HT1080 (cell line): ENCODE results near the gene HARS2. TPM values are rescaled to one million over a fixed set of nuclear protein-coding genes. Genes with fewer than 3 reads are reported as not detected.
"Not testable (repeated sequence)": the region's sequence is repeated elsewhere in the genome, so short reads cannot be mapped to it uniquely, and the experiment has no call there.

Source experiments
- DNase-seq: peaks from one replicate; pipeline ENCODE4 v3.0.0-alpha.2; 2015; ENCODE audit warnings: low read depth
- polyA plus RNA-seq, 2 experiments: library from polyadenylated mRNA; depleted of rRNA; stranded (reverse); fragments of >200 nt; gene quantifications; 2 replicates each; pipeline ENCODE4 v1.2.3, GENCODE V29; 2015
- total RNA-seq: library from RNA; depleted of rRNA; stranded (reverse); fragments of >200 nt; shearing (Covaris generic); gene quantifications from 2 replicates; pipeline ENCODE4 v1.2.3, GENCODE V29; 2014; rRNA removed

The HARS2 gene
- 34.6 and 39.3 TPM in 2 replicates for total RNA-seq
- polyA plus RNA-seq (2015; cell fraction: cytosol; rRNA removed) = 34.3 and 35.4 TPM in 2 replicates
- 80.3 and 85.9 TPM in 2 replicates for polyA plus RNA-seq (2015; cell fraction: nucleus; rRNA removed)

- DNase-seq = peak; percentile 98
Observed at GRCh38 chr5:140690941-140691924, at the start of gene HARS2, which contains the start of gene HARS1. HARS2 (plus strand) TSS chr5:140691455; CDS start chr5:140691649, 194 bp downstream. HARS1 (minus strand) TSS chr5:140691370; CDS start chr5:140691304, 66 bp downstream.

DNA sequence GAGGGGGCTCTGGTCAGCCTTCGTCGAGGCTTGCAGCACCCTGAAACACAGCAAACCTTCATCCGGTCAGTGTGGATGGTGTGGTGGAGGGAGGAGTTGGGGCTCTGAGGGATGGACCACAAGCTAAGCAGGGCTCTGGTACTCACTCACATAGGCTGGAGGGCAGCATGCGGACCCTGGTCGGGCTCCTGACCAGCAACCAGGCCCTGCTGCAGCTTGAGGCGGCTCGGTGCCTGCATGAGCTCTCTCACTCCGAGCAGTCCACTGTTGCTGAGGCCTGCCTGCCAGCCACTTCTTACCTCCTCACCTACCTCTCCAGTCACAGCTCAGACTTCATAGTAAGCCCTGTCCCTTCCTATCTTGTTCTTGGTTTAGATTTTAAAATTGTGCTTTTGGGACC lies 49.5 kb upstream of the HARS2 start:
- DNase-seq = no peak

- DNase-seq = no peak
Observed at GRCh38 chr5:140642718-140643117, 48.5 kb upstream of the HARS2 start.

GRCh38 chr5:140647042-140647419 lies 44.2 kb upstream of the HARS2 start:
- no peak for DNase-seq

- DNase-seq = no peak
Observed at GRCh38 chr5:140658870-140659269, 32.4 kb upstream of the HARS2 start.

DNA sequence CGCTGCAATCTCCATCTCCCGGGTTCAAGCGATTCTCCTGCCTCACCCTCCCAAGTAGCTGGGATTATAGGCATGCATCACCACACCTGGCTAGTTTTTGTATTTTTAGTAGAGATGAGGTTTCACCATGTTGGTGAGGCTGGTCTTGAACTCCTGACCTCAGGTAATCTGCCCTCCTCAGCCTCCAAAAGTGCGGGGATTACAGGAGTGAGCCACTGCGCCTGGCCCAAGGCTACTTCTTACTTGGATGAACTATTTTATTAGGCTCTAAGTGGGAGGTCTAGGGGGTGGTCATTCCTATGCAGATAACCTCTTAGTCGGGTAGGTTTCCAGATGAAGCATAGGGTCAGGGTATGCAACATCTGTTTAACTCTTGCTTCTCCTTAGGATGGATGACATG lies 30.9 kb upstream of the HARS2 start:
- DNase-seq = not testable (repeated sequence)

GRCh38 chr5:140664030-140664358 lies 27.3 kb upstream of the HARS2 start:
- DNase-seq = no peak

DNA sequence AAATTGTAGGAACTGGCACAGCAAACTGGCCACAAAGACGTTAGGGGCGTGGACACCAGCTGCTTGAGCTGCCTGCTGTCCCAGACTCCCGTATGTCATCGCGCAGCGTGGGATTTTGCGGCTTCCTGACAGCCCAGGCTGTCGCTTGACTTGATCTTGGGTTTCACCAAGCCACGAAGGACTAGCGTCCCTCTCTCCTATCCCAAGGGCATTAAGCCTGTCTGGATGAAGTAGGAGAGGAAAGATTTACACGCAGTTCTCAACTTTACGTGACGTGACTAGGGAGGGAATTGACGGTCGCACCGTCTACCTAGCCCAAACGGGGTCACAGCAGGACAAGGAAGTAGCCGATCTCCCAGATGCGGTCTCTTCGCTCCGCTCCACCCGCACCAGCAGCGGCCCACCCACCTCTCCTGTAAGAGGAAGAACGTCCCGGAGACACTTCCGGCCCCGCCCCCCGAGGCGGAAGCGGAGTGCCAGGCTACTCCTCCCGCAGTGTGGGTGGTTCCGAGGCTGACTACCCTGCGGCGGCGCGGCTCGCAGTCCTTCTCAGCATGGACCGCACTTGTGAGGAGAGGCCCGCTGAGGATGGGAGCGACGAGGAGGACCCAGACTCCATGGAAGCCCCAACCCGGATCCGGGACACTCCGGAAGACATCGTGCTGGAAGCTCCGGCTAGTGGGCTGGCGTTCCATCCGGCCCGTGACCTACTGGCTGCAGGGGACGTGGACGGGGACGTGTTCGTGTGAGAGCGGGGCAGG lies 26.7 kb upstream of the HARS2 start, which contains the start of gene WDR55:
TSS of gene WDR55 (plus strand) at position 546 of the 761 bp plus-strand sequence. CDS start at position 555, 9 bp downstream.
- DNase-seq = peak; percentile 93

DNA sequence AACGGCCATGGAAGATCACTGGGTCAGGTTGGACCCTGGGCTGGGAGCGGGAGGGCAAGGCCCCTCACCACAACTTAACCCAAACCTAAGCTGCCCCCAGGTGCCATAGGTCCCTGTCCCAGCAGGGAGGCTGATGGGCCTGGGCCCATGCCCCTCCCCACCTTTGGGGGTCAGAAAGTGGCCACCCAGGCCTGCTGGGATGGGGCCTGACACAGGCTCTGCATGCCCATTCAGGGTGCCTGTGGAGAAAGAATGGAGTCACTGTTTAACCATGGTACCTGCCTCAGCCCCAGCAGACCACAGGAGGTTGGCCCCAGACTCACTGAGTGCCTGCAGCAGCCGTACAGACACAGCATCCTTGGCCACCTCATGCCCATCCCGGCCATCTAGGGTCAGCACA lies 20.2 kb upstream of the HARS2 start:
- DNase-seq = not testable (repeated sequence)

- no peak for DNase-seq
Observed at GRCh38 chr5:140671472-140672125, 19.7 kb upstream of the HARS2 start.

GRCh38 chr5:140672455-140673186 lies 18.6 kb upstream of the HARS2 start:
- no peak for DNase-seq

- no peak for DNase-seq
Observed at GRCh38 chr5:140673187-140673976, 17.9 kb upstream of the HARS2 start, which contains the start of gene DND1. DND1 (minus strand) TSS chr5:140673576; CDS start chr5:140673542, 34 bp downstream.

DNA sequence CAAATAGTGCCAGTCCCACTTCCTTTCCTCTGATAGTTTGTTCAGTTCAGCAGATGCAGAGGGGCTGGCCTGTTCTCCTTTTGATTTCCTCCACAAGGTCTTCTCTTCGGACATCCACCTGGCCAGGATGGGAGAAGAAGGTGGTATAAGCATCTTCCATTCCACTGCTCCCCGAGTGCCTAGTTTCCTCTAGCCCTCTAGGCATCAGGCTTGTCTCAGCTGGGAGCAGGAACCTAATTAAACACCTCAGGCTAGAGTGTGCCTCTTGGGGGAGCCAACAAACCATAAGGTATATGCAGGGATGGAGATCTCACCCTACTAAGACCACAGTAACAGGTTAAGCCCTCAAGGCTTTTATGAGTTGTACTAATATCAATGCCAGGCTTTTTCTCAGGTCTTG lies 17.0 kb upstream of the HARS2 start:
- DNase-seq = no peak

- no peak for DNase-seq
Observed at GRCh38 chr5:140674629-140675028, 16.6 kb upstream of the HARS2 start.

GRCh38 chr5:140677947-140678346 lies 13.3 kb upstream of the HARS2 start:
- no peak for DNase-seq

- no peak for DNase-seq
Observed at GRCh38 chr5:140678993-140679392, 12.3 kb upstream of the HARS2 start.

DNA sequence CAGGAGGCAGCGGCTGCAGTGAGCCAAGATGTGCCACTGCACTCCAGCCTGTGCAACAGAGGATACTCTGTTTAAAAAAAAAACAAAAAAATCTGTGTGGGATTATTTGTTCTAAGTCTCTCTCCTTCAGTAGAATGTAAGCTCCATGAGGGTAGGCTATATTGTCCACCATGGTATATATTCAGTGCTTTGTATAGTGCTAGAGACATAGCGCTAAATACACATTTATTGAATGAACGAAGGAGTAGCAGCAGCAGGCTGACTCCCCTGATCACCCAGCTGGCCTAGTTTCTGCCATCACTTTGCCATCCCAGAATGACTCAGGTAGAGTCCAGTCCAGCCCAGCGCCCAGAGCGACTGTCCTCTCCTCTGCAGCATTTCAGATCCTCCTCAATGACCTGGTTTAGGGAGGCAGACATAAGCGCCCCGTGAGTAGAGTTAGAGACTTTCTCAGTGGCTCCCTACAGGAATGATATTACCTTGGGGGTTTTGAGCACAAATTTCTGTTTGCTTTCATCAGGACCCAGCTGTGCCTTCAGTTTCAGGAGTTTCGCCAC lies 801 bp upstream of the HARS2 start:
- DNase-seq = no peak

DNA sequence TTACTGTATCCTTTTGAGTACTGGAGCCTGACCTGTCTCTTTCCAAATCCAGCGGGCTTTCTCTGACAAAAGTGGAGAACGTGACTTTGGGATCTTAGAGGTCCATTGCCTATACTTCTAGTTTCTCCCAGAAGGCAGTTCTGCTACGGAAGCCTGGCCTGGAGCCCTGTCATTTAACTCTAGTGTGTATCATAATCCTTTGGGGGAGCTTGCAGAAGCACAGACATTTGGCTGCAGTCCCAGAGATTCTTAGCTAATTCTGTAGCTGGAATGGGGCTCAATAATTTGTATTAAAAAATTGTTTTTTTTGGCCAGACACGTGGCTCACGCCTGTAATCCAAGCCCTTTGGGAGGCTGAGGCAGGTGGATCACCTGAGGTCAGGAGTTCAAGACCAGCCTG lies 3.0 kb downstream of the HARS2 start:
- no peak for DNase-seq

DNA sequence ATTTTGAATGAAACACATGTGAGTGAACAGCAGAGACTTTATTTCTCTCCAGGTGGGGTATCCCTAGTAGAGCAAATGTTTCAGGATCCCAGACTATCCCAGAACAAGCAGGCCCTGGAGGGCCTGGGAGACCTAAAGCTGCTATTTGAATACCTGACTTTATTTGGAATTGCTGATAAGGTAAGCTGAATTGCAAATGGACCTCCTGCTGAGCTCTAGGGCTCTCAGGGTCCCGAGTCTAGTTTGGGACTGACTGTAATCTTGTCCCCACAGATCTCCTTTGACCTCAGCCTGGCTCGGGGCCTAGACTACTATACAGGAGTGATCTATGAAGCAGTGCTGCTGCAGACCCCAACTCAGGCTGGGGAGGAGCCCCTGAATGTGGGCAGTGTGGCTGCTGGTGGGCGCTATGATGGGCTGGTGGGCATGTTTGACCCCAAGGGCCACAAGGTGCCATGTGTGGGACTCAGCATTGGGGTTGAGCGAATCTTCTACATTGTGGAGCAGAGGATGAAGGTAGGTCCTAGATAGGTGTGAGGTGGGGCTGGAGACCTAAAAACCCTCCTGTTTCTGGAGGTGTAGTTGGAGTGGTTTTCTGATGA lies 5.7 kb downstream of the HARS2 start:
- no peak for DNase-seq
